HL-60 (cell line): Measurements from ENCODE around the gene ARFGAP3.

ENCODE experiments used
- DNase-seq, 2 experiments: peaks; one replicate each; pipeline ENCODE4 v3.0.0-alpha.2; 2010 to 2020; ENCODE audit warnings: low read depth in 1 of 2, low spot score in 1 of 2
- H3K27ac ChIP-seq: fragments of 250-450 bp; sonication (Bioruptor Pico); replicated peaks from 2 replicates; pipeline ENCODE4 v1.5.1; 2020; ENCODE audit warnings: mild to moderate bottlenecking, moderate library complexity
- H3K27me3 ChIP-seq: fragments of 250-450 bp; sonication (Bioruptor Pico); 2 replicates; pipeline ENCODE4 v1.5.1; 2021; ENCODE audit warnings: mild to moderate bottlenecking, moderate library complexity; ENCODE audit not compliant: insufficient read depth, poor library complexity, severe bottlenecking
- H3K4me3 ChIP-seq: replicated peaks from 2 replicates; pipeline ENCODE4 v1.5.1; 2011; ENCODE audit warnings: mild to moderate bottlenecking, control low read depth, low read length; ENCODE audit not compliant: insufficient read depth
- CTCF ChIP-seq: IDR thresholded peaks from one replicate; pipeline ENCODE4 v1.5.1; 2011; ENCODE audit warnings: low read length, control low read depth, inconsistent platforms; ENCODE audit not compliant: insufficient read depth
- GABPA ChIP-seq: IDR thresholded peaks from 2 replicates; pipeline ENCODE4 v1.6.1; 2012; ENCODE audit warnings: low read depth
- POLR2AphosphoS5 ChIP-seq: IDR thresholded peaks from 2 replicates; pipeline ENCODE4 v1.6.1; 2012; ENCODE audit warnings: low read depth
- REST ChIP-seq: IDR thresholded peaks from 2 replicates; pipeline ENCODE4 v1.6.1; 2012; ENCODE audit warnings: low read depth; ENCODE audit not compliant: insufficient replicate concordance
- SPI1 ChIP-seq: IDR thresholded peaks from 2 replicates; pipeline ENCODE4 v1.6.1; 2012; ENCODE audit warnings: low read depth, mild to moderate bottlenecking, borderline replicate concordance

Gene ARFGAP3

DNA sequence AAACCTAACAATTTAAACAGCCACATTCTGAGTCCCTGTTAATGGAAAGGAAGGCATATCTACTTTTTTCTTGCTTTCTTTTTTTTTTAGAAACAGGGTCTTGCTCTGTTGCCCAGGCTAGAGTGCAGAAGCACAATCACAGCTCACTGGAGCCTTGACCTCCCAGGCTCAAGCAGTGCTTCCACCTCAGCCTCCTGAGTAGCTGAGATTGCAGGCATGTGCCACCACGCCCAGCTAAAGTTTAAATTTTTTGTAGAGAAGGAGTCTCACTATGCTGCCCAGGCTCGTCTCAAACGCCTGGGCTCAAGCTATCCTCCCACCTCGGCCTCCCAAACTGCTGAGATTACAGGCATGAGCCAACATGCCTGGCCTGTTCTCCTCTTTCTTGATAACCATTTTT lies 25.4 kb downstream of the ARFGAP3 start:
- no peak for DNase-seq
- Histone ChIP-seq H3K4me3 (no peak overlapping the region), H3K27me3 (no peaks in the 10 kb centered on the region), H3K27ac (no peak overlapping the region)
- TF ChIP-seq CTCF (no peak), GABPA (no peak), SPI1 (no peak), POLR2AphosphoS5 (no peak), REST (no peak)

DNA sequence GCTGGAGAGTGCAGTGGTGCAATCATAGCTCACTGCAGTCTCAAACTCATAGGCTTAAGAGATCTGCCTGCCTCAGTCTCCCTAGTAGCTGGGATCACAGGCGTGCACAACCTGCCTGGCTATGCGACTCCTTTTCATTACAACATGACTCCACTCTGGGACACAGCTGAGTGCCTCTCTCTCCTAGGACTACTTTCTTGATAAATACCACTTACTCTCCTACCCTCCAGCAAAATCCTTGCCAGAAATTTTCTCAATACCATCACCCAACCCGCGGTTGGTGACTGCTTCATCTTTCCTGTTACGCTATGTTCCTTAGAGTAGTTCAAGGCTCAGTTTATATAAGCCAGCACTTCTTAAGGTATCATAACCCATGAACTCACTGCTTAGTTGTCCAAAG lies 26.9 kb downstream of the ARFGAP3 start:
- H3K4me3 ChIP-seq: no peak overlapping the region
- TF ChIP-seq SPI1: no peak
- TF ChIP-seq REST: no peak
- no peak for TF ChIP-seq POLR2AphosphoS5
- no peak for TF ChIP-seq CTCF
- no peak for TF ChIP-seq GABPA
- DNase-seq: no peak
- H3K27ac ChIP-seq: no peak overlapping the region
- no peaks in the 10 kb centered on the region for H3K27me3 ChIP-seq

DNA sequence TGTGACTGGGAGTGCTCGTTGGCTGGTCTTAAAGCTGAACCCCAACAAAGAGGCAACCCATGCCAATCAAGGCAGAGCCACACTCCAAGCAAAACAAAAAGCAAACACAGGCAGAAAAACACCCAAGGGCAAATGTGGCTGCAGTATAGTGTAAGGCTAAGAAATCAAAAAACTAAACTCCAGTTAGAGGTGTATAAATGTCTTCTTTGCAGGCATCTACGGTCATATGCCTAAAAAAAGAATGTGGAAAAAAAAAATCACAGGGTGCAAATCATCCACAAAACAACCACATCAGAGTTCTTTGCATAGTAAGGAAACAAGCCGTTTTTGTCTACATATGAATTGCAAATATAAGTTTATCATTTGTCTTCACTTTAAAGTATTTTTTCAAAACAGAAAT lies 27.8 kb downstream of the ARFGAP3 start:
- TF ChIP-seq GABPA: no peak
- Histone ChIP-seq H3K4me3 (no peak overlapping the region), H3K27ac (no peak overlapping the region), H3K27me3 (no peaks in the 10 kb centered on the region)
- no peak for DNase-seq

DNA sequence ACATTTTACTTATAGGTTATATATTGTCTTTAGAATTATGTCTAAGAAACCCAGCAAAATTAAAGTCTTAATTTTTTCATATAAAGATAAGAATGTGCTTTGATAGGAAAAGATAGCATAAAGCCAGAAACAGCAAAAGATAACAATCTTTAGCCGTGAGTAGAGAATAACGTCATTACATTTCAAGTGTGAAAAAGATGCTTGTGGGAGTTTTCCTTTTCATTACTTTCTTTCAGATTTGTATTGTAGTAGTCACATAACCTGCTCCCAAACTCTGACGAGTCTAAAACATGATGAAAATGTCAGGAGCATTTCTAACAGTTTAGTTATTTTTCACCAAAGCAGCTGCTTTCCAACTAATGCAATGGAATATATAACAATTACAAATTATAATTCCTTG lies 31.3 kb downstream of the ARFGAP3 start:
- Histone ChIP-seq H3K27ac (no peak overlapping the region), H3K4me3 (no peak overlapping the region), H3K27me3 (no peaks in the 10 kb centered on the region)
- TF ChIP-seq GABPA (no peak), POLR2AphosphoS5 (no peak), REST (no peak), CTCF (no peak), SPI1 (no peak)
- DNase-seq: no peak
